GM23338 (cell line): ENCODE data around the gene CNPY1.

Experiments
- CREB1 ChIP-seq: fragments of 250-450 bp; sonication (Bioruptor Pico); IDR thresholded peaks from 2 replicates; pipeline ENCODE4 v1.5.0; 2020; ENCODE audit warnings: low read depth, mild to moderate bottlenecking, moderate library complexity
- EZH2 ChIP-seq: fragments of 200-600 bp; sonication (generic); IDR thresholded peaks from one replicate; pipeline ENCODE4 v1.8.0; 2017; ENCODE audit warnings: antibody characterized with exemption, mild to moderate bottlenecking, low read depth; ENCODE audit not compliant: unreplicated experiment
- POLR2AphosphoS5 ChIP-seq: IDR thresholded peaks from 2 replicates; pipeline ENCODE4 v1.6.1; 2016; ENCODE audit warnings: antibody characterized with exemption, low read depth
- REST ChIP-seq: IDR thresholded peaks from one replicate; pipeline ENCODE4 v1.6.1; 2018; ENCODE audit warnings: antibody characterized with exemption; ENCODE audit not compliant: unreplicated experiment
- ZNF462 ChIP-seq: fragments of 250-450 bp; sonication (Bioruptor Pico); IDR thresholded peaks from 2 replicates; pipeline ENCODE4 v1.5.0; 2020; ENCODE audit warnings: mild to moderate bottlenecking, moderate library complexity
- TF ChIP-seq, protein P1 (sequence below), 2 experiments: fragments of 200-600 bp in 1 of 2; sonication (generic) in 1 of 2; conservative IDR thresholded peaks; 2 replicates each; pipeline versions ENCODE4 v1.5.1 to v1.6.1; 2016 to 2017; ENCODE audit warnings: antibody characterized with exemption in 2 of 2, low read depth in 2 of 2, mild to moderate bottlenecking in 2 of 2, moderate library complexity in 1 of 2

GRCh38 chr7:155471718-155472117 lies 74.6 kb downstream of the CNPY1 start:
- TF ChIP-seq, protein P1, sequence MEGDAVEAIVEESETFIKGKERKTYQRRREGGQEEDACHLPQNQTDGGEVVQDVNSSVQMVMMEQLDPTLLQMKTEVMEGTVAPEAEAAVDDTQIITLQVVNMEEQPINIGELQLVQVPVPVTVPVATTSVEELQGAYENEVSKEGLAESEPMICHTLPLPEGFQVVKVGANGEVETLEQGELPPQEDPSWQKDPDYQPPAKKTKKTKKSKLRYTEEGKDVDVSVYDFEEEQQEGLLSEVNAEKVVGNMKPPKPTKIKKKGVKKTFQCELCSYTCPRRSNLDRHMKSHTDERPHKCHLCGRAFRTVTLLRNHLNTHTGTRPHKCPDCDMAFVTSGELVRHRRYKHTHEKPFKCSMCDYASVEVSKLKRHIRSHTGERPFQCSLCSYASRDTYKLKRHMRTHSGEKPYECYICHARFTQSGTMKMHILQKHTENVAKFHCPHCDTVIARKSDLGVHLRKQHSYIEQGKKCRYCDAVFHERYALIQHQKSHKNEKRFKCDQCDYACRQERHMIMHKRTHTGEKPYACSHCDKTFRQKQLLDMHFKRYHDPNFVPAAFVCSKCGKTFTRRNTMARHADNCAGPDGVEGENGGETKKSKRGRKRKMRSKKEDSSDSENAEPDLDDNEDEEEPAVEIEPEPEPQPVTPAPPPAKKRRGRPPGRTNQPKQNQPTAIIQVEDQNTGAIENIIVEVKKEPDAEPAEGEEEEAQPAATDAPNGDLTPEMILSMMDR (conservative IDR thresholded peaks at IDR 0.05; ENCODE audit: low read depth in 2 of 2), result no peak
- no peak for TF ChIP-seq POLR2AphosphoS5
- no peak for TF ChIP-seq ZNF462 (CRISPR knock-in tag)
- peak; percentile 60 for TF ChIP-seq EZH2
- TF ChIP-seq CREB1 (CRISPR knock-in tag), result no peak
- no peak for TF ChIP-seq REST
